HuH-7.5 (cell line): ENCODE results near the gene DIPK1A.
"Not testable (repeated sequence)": the region's sequence is repeated elsewhere in the genome, so short reads cannot be mapped to it uniquely, and the experiment has no call there.

Experiments used
- DNase-seq: peaks from one replicate; pipeline ENCODE4 v3.0.0; 2011; ENCODE audit warnings: low spot score

The DIPK1A gene

DNA sequence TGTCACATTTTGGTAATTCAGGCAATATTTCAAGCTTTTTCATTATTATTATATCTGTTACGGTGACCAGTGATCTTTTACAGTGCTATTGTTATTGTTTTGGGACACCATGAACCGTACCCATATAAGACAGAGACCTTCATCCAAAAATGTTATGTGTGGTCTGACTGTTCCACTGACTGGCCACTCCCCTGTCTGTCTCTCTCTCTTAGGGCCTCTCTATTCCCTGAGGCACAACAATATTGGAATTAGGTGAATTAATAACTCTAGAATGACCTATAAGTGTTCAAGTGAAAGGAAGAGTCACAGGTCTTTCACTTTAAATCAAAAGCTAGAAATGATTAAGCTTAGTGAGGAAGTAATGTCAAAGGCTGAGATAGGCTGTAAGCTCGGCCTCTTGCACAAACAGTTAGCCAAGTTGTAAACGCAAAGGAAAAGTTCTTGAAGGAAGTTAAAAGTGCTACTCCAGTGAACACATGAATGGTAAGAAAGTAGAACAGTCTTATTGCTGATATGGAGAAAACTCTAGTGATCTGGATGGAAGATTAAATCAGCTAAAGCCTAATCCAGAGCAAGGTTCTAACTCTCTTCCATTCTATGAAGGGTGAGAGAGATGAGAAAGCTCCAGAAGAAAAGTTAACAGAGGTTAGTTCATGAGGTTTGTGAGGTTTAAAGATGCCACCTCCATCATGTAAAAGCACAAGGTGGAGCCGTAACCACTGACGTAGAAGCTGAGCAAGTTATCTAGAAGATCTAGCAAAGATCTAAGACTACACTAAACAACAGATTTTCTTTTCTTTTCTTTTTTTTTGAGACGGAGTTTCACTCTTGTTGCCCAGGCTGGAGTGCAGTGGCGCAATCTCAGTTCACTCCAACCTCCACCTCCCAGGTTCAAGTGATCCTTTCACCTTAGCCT lies 19.7 kb upstream of the DIPK1A start:
- DNase-seq = no peak

DNA sequence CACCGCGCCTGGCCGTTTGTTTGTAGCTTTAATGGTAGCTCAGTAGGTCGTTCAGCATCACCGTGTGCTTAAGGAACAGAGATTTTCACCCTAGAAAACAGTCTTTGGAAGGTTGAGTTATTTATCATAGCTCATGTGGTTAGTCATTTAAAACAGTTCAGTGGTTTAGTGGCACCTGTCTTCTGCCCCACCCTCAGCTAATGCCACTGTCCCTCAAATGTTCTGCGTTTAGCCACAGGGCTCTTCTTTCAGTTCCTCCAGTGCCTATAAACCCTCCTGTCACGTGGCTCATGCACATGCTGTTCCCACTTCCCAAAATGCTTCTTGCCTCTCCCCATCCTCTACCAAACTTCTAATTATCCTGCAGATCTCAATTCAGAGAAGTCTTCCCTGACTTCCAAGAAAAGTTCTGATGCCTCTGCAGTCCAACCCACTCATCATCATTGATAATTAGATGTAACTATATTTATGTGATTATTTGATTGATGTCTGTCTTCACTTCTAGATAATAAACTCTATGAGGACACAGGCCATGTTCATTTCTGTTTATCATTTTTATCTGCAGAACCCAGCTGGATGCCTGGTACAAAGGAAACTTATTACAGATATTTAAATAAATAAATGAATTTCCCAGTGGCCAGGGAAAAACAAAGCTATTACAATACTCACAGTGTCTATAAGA lies 14.4 kb upstream of the DIPK1A start:
- DNase-seq = no peak

- DNase-seq = not testable (repeated sequence)
Observed at GRCh38 chr1:92974112-92974511, 12.8 kb upstream of the DIPK1A start.

- DNase-seq = no peak
Observed at GRCh38 chr1:92973203-92973897, 12.1 kb upstream of the DIPK1A start.

- no peak for DNase-seq
Observed at GRCh38 chr1:92972409-92973129, 11.3 kb upstream of the DIPK1A start.

GRCh38 chr1:92971932-92972331 lies 10.7 kb upstream of the DIPK1A start:
- DNase-seq = not testable (repeated sequence)

DNA sequence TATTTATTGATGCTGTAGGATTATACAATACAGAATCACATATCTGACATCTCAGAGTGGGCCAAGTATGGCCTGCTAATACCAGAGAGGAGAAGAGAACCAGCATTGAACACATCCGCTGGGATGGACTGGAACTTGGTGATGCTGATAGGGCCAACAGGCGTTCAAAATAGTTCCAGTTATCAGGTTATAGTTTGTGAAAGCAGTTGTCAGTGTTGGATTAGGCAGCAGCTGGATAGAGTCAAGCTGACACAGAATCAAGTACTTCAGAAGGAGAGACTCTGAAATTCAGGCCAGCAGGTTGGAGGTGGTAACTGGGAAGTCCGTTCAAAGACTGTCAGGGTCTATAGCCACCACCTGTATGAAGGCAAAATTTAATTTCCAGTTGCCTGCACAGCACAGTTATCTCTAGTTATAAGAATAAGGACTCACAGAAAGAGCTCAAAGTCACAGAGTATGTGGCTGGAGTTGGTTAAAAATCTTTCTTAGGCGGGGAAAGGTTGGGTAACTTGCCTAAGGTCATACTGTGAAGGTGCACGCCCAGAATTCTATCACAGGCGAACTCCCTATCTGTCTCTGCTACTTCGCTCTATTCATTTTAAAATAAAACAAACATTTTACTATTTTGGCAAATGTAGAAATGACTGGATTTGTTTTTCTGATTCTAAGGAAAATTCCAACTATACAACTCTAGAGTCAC lies 9.9 kb upstream of the DIPK1A start:
- DNase-seq = no peak

GRCh38 chr1:92969517-92969916 lies 8.3 kb upstream of the DIPK1A start:
- DNase-seq = no peak

DNA sequence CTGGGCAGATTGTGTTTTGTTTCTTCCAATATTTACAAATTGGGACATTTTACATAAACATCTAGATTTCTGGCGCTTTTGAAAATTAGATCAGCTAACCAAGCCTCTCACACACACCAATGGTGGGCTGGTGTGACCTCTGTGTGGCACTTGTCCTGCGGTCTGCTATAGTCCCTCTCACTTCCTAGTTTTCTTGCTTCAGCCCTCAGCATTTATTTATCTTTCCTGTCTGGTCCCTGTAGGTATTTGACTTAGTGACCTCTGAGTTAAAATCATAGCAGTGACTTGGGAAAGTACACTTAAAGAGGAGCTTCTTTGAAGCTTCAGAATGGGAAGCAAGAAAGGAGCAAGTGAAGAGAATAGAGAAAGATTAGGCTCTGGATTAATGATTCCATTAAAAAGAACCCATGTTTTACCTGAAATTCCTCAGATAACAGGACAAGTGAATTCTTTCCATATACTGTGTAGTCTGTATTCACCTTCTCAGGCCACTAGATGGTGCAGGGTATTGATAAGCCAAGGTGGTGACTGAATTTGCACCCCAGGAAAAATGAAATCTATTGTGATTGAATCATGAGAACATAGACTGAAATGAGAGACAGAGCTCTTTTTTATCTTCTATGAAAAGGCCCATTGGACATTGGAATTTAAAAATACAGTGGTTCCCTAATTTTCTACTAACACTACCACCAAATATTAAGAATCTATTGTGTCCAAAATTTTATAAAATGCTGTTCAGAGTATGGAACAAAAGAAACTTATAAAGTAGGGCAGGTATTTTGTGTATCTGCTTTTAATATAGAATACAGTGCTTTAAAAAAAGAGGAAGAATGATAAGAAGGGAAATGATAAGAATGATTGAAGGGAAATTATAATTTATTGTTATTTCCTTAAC lies 7.1 kb upstream of the DIPK1A start:
- DNase-seq = no peak

DNA sequence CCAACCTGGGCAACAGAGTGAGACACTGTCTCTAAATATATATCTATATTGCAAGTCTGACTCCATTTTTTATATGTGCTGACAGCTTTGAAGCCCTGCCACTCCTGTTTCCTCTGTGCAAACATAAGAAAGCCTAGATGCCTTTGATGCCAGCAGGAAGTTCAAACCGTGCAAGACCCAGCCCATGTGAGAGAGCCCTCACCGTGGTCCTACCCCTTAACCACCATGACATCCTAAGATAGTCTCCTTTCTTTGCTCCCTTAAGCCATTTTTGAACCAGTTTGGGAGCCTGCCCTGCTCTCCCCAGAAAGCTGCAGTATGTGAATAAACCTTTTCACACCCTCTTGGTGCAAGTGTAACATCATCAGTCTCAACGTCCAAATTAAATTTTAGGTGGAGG lies 3.7 kb upstream of the DIPK1A start:
- DNase-seq = no peak

DNA sequence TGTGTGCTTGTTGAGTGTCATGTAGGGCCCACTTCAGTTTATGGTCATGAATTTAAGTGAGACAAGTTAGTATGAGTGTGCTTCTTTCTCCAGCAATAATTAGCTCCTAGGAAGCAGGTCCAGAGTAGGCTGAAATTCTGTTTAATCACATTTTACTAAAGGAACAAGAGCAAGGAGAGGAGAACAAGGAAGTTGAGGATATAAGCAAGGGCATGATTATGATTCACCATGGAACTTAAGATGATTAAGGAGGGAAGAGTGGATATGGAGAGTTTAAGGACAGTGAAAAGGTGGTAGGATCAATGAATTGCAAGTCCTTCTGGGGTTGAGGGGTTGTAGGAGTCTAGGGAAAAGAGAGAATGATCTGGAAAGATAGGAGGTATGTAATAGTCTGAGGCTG lies 3.1 kb upstream of the DIPK1A start:
- no peak for DNase-seq

DNA sequence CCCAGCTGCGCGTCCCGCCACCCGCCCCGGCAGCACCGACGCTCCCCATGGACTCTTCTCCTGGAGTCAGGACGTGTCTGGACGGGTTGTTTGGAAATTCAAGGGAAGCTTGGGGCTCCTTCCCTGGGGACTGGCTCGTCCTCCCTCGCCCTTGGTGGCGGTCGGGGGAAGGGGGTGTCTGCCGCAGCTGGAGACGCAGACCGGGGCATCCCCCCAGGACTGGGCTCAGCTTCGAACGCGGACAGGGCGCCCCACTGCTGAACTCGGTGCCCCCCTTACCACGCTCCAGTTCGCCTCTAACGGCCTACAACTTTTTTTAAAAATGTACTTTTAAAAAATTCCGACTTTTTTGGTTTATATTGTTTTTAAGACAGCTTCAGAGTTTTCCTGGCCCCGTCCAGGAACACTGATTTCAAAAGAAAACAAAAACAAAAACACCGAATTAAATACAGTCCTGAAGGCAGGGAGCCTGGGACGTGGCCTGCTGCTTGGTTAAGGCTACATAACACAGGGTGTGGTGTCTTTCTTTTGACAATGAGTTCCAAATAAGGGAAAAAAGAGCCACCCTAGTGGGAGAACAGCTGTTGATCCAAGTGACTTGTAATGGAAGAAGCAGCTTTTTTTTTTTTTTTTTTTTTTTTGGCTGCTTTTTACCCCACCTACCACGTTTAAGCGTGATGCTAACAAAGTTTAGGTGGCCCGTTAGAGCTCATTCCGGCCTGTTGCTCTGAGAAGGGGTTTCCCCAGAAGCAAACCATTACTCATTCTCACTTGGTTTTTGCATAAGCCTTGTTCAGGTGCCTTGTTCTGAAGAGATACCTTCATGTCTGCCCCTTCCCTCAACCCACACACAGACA lies 862 bp upstream of the DIPK1A start:
- no peak for DNase-seq

DNA sequence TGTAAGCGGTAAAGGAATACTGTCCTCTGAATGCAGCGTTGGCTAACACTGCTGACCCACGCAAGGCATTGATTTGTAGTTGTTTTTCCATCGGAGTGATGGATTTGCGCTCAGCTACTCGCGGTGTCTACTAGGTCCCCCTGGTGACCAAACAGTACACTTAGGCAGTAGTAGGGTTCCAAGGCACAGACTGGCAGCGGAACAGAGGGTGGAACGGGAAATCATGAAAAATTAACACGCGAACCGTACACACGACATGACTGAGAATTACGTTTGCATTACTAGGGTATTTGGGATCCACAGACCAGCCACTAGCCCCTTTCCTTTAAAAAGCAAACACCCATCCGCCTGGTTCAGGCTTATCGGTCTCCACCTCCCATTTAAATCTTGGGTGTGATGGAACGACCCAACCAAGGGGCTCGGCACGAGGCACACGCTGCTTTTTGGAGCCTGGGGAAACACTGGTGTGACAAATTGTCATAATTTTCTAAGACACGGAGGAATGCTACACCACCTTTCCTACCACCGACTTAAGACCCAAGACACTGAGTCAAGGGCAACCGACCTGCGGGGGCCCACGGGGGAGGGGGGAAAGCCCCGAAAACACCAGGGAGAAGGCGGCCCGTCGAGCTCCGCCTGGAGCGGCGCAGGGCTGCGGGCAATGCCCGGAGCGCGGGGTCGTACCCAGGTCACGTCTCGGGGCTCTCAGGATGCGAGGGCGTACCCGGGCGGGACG lies 699 bp downstream of the DIPK1A start:
- DNase-seq = peak; percentile 73

DNA sequence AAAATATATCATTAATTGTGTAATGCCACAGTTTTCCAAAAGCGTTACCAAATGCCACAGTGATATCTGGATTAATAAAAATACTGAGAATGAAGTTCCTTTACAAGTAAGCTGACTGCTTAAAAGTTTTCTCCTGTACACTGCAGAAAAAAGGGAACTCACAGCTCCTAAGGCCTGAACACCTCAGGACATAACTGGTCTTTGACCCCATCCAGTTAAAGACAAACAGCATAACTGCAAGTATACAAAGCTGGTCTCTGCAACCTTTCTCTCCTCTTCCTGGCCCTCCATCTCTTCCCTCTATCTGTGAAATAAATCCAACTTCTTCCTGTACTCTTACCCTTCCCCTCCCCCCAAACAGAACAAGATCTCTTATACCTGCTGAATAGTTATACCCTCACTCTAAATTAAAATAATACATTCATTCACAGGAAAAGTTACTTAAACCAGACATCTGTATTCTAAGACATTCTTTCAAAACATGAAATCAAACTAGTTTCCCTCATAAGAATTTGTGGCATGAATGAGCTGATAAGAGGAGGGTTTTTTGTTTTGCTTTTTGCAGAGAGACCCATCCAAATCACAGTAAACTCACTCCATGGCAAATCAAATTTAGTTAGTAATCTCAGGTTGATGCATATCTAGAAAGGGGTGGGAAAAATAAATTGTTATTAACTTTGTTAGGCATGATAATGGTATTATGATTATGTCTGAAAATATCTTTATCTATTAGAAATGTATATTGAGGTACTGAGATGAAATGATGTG lies 2.9 kb downstream of the DIPK1A start:
- no peak for DNase-seq

DNA sequence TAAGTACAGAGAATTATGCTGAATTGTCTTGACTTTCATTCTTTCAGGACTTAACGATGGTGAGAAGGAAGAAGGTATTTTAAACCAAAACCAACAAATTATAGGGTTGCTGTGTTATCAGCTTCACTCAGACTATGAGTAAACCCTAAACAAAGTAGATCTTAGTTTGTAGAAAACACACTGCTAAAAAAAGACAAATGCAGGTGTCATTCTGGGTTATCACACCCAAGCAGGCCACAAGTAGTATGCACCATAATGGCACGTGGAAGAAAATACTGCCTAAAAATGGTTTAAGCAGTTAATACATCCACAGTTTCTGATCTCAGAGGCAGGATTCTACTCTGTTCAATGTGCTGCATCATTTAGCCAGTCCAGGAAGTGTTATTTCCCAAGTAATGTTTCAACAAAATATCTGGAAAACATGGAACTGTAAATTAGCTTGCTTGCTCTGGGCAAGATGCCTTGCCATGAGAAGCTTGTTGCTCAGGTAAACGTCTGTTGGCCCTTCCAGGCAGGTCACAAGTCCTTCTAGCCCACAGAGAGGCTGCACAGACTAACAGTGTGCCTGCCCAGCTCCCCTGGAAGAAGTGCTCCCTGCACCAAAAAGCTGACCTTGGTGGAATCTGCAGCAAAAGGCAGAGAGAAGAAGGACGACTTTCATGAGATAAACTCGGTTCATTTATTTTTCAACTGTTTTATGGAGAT lies 4.1 kb downstream of the DIPK1A start:
- no peak for DNase-seq

DNA sequence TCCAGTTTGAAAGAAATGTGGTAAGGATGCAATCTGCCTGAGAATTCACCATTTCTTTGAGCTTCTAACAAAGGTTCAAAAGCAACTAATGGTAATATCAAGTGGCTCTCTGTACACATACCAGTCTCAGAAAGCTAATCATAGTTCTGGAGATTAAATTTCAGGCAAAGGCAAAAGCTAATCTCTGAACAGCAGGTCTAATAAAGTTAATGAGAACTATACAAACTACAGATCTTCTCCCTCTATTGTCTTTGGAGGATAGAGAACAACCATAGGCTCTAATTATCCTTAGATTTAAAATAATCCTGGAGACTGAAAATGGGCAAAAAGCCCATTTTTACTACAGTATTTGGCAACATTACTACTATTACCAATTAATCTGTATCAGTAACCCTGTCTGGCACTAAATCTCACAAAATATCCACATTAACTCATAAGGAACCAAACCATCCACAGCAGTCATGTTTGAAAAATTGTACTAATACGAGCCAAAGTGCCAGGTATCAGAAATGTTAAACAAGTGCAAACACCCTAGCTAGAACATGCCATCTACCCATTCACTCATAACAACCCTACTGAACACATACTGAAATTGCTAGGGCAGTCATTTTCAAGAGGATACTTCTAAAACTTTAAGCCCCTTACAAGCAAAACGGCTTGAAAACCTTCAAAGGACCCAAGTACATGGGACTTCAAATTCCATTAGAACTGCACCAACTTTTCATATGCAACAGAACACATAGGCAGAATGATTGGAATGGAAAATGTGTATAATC lies 4.8 kb downstream of the DIPK1A start:
- DNase-seq = no peak

DNA sequence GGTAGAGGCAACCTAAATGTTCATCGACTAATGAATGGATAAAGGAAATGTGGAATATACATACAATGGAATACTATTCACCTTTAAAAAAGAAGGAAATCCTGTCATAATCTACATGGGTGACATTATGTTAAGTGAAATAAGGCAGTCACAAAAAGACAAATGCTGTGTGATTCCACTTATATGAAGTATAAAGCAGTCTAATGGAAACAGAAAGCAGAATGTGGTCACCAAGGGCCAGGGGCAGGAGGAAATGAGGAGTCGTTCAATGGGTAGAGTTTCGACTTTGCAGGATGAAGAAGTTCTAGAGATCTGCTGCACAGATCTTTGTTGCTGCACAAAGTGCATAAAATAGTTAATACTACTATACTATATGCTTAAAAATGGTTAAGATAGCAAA lies 7.8 kb downstream of the DIPK1A start:
- no peak for DNase-seq
